Stomach (tissue), 4 donors: ENCODE results near the gene GOLGA6L2.

ENCODE experiments used
- POLR2A ChIP-seq, 4 donors: fragments of 450-650 bp; IDR thresholded peaks; one replicate each; pipeline ENCODE4 v1.6.1; 2016; ENCODE audit warnings: antibody characterized with exemption in 4 of 4, control low read depth in 2 of 4, mild to moderate bottlenecking in 1 of 4, moderate library complexity in 1 of 4
- TF ChIP-seq, protein P1 (sequence below), 7 experiments: fragments of 450-650 bp in 4 of 7; fragments of 200-600 bp in 3 of 7; sonication (generic) in 3 of 7; IDR thresholded peaks; one replicate each; pipeline ENCODE4 v1.5.1; 2016 to 2019; ENCODE audit warnings: antibody characterized with exemption in 7 of 7, control low read depth in 2 of 7, mild to moderate bottlenecking in 1 of 7

DNA sequence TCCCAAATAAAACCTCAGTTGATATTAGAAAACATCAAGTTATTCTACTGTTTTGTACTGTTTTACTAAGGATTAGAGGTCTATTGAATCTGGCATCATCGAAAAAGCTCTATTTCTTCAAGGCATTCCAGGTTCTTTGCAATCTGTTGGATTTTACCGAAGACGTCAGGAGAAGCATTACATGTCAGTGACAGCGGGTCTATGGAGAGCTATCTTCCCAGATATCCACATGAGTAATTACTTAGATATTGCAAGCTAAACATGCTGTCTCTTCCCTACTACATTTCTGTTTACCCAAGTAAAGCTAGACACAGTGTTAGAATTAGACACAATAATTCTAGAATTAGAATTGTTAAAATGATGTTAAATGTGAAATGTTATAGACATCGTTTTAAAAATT lies 10.8 kb upstream of the GOLGA6L2 start:
- TF ChIP-seq, protein P1, sequence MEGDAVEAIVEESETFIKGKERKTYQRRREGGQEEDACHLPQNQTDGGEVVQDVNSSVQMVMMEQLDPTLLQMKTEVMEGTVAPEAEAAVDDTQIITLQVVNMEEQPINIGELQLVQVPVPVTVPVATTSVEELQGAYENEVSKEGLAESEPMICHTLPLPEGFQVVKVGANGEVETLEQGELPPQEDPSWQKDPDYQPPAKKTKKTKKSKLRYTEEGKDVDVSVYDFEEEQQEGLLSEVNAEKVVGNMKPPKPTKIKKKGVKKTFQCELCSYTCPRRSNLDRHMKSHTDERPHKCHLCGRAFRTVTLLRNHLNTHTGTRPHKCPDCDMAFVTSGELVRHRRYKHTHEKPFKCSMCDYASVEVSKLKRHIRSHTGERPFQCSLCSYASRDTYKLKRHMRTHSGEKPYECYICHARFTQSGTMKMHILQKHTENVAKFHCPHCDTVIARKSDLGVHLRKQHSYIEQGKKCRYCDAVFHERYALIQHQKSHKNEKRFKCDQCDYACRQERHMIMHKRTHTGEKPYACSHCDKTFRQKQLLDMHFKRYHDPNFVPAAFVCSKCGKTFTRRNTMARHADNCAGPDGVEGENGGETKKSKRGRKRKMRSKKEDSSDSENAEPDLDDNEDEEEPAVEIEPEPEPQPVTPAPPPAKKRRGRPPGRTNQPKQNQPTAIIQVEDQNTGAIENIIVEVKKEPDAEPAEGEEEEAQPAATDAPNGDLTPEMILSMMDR (IDR thresholded peaks at IDR 0.05) = no peak
- TF ChIP-seq POLR2A (IDR thresholded peaks at IDR 0.05) = no peak
